Body of pancreas (tissue), 4 donors: ENCODE data around the gene GARIN5B.

Experiments used
- POLR2A ChIP-seq, 3 donors: fragments of 450-650 bp; IDR thresholded peaks; one replicate each; pipeline ENCODE4 v1.6.1; 2016; ENCODE audit warnings: antibody characterized with exemption in 3 of 3, mild to moderate bottlenecking in 2 of 3
- TF ChIP-seq, protein P1 (sequence below), 7 experiments: fragments of 450-650 bp in 4 of 7; fragments of 200-600 bp in 3 of 7; sonication (generic) in 3 of 7; IDR thresholded peaks; one replicate each; pipeline ENCODE4 v1.5.1; 2016 to 2019; ENCODE audit warnings: antibody characterized with exemption in 7 of 7

GRCh38 chr19:55355213-55355821, 7.7 kb downstream of the GARIN5B start:
- TF ChIP-seq, protein P1, sequence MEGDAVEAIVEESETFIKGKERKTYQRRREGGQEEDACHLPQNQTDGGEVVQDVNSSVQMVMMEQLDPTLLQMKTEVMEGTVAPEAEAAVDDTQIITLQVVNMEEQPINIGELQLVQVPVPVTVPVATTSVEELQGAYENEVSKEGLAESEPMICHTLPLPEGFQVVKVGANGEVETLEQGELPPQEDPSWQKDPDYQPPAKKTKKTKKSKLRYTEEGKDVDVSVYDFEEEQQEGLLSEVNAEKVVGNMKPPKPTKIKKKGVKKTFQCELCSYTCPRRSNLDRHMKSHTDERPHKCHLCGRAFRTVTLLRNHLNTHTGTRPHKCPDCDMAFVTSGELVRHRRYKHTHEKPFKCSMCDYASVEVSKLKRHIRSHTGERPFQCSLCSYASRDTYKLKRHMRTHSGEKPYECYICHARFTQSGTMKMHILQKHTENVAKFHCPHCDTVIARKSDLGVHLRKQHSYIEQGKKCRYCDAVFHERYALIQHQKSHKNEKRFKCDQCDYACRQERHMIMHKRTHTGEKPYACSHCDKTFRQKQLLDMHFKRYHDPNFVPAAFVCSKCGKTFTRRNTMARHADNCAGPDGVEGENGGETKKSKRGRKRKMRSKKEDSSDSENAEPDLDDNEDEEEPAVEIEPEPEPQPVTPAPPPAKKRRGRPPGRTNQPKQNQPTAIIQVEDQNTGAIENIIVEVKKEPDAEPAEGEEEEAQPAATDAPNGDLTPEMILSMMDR (IDR thresholded peaks at IDR 0.05) = no peak
- no peak for TF ChIP-seq POLR2A (IDR thresholded peaks at IDR 0.05)
